PC-3 (cell line): ENCODE data around the gene GNB1. TPM values are rescaled to one million over a fixed set of nuclear protein-coding genes. Genes with fewer than 3 reads are reported as not detected.

ENCODE experiments used
- ATAC-seq: fragments of 200-7000 bp; cut with Tn5 transposase; 2 replicates; pipeline ENCODE4 v1.9.1; 2020; ENCODE audit warnings: mild to moderate bottlenecking, moderate library complexity
- BruUV-seq: library from RNA; stranded (reverse); fragments of 400-500 nt; replicated peaks from 2 replicates; lab custom pipeline; 2021; lab: Mats Ljungman, UMichigan
- CTCF ChIA-PET: fragments of 300-600 bp; sonication (Branson Sonifier 250); formaldehyde crosslinking; loops from one replicate; lab custom pipeline; 2022; ENCODE audit warnings: antibody characterized with exemption; lab: Charles Lee
- POLR2A ChIA-PET: fragments of 300-600 bp; sonication (Branson Sonifier 250); formaldehyde crosslinking; loops from one replicate; lab custom pipeline; 2022; ENCODE audit warnings: antibody characterized with exemption; ENCODE audit not compliant: unreplicated experiment; lab: Charles Lee
- DNase-seq: peaks from one replicate; pipeline ENCODE4 v3.0.0-alpha.2; 2015
- H2AFZ ChIP-seq: fragments of 300-600 bp; sonication (generic); 2 replicates; pipeline ENCODE4 v1.6.0; 2016; ENCODE audit warnings: antibody characterized with exemption, low read length
- H3F3A ChIP-seq: fragments of 300-600 bp; sonication (generic); one replicate; pipeline ENCODE4 v1.6.0; 2017; ENCODE audit warnings: antibody characterized with exemption, low read length, control low read depth, mild to moderate bottlenecking; ENCODE audit not compliant: unreplicated experiment
- H3K27ac ChIP-seq: fragments of 300-600 bp; sonication (generic); 2 replicates; pipeline ENCODE4 v1.5.1; 2016; ENCODE audit warnings: mild to moderate bottlenecking, low read length
- H3K27me3 ChIP-seq: fragments of 300-600 bp; sonication (generic); 2 replicates; pipeline ENCODE4 v1.6.1; 2016; ENCODE audit warnings: low read length, mixed read lengths
- H3K36me3 ChIP-seq: fragments of 300-600 bp; sonication (generic); 2 replicates; pipeline ENCODE4 v1.6.1; 2016; ENCODE audit warnings: low read depth, mixed run types, low read length, mixed read lengths
- H3K4me1 ChIP-seq: fragments of 300-600 bp; sonication (generic); 2 replicates; pipeline ENCODE4 v1.5.1; 2016; ENCODE audit warnings: low read length; ENCODE audit not compliant: insufficient read depth
- H3K4me2 ChIP-seq: fragments of 300-600 bp; sonication (generic); 2 replicates; pipeline ENCODE4 v1.6.0; 2016; ENCODE audit warnings: low read length
- H3K4me3 ChIP-seq: fragments of 300-600 bp; sonication (generic); 2 replicates; pipeline ENCODE4 v1.5.1; 2016; ENCODE audit warnings: mild to moderate bottlenecking, low read length, mixed read lengths
- H3K79me2 ChIP-seq: fragments of 300-600 bp; sonication (generic); 2 replicates; pipeline ENCODE4 v1.6.1; 2017; ENCODE audit warnings: low read length, mixed read lengths
- H3K9ac ChIP-seq: fragments of 300-600 bp; sonication (generic); 2 replicates; pipeline ENCODE4 v1.6.0; 2016; ENCODE audit warnings: mild to moderate bottlenecking, low read length
- H3K9me2 ChIP-seq: fragments of 300-600 bp; sonication (generic); replicated peaks from 2 replicates; pipeline ENCODE4 v1.6.1; 2016; ENCODE audit warnings: mixed run types, low read length, mixed read lengths
- H3K9me3 ChIP-seq: fragments of 300-600 bp; sonication (generic); 2 replicates; pipeline ENCODE4 v1.6.1; 2016; ENCODE audit warnings: low read length, mixed read lengths
- H4K20me1 ChIP-seq: fragments of 300-600 bp; sonication (generic); 2 replicates; pipeline ENCODE4 v1.6.1; 2016; ENCODE audit warnings: low read length, mixed read lengths
- CTCF ChIP-seq: fragments of 300-600 bp; sonication (generic); conservative IDR thresholded peaks from 2 replicates; pipeline ENCODE4 v1.5.1; 2017; ENCODE audit warnings: antibody characterized with exemption, low read depth, mild to moderate bottlenecking, low read length
- EZH2 ChIP-seq: fragments of 300-600 bp; sonication (generic); IDR thresholded peaks from one replicate; pipeline ENCODE4 v1.6.1; 2017; ENCODE audit warnings: antibody characterized with exemption, mild to moderate bottlenecking, low read length; ENCODE audit not compliant: unreplicated experiment
- EZH2phosphoT487 ChIP-seq: fragments of 300-600 bp; sonication (generic); IDR thresholded peaks from 2 replicates; pipeline ENCODE4 v1.6.1; 2018; ENCODE audit warnings: mild to moderate bottlenecking, antibody characterized with exemption, low read length, borderline replicate concordance
- intact Hi-C: fragments of 100-400 bp; cut with micrococcal nuclease; formaldehyde crosslinking; loops from 2 replicates; pipeline ENCODE4 v1.9.0; 2023
- total RNA-seq: library from RNA; depleted of rRNA; stranded (reverse); fragments of >200 nt; gene quantifications from 2 replicates; pipeline ENCODE4 v1.2.3, GENCODE V29; 2014

The GNB1 gene
- total RNA-seq, 1 experiment from 2014 or later, result 125 TPM

GRCh38 chr1:1833456-1833855 lies 57.4 kb downstream of the GNB1 start:
- DNase-seq (no peak), ATAC-seq (no peak)
- CTCF ChIA-PET, result no interaction called here
- Histone ChIP-seq H3K9me2 (no peaks in the 10 kb centered on the region), H3K4me3 (no peak overlapping the region), H3K27me3 (no peaks in the 10 kb centered on the region), H3K27ac (no peak overlapping the region), H3F3A (no peaks in the 10 kb centered on the region), H3K9me3 (no peaks in the 10 kb centered on the region), H3K79me2 (peaks cover 75% of the 10 kb centered on the region), H3K4me1 (no peaks in the 10 kb centered on the region), H3K4me2 (no peak overlapping the region), H4K20me1 (peaks cover 28% of the 10 kb centered on the region), H3K9ac (no peak overlapping the region), H3K36me3 (peaks cover 58% of the 10 kb centered on the region), H2AFZ (no peak overlapping the region)
- TF ChIP-seq EZH2phosphoT487 (no peak), CTCF (no peak), EZH2 (no peak)
- no TSS peak for BruUV-seq
- intact Hi-C loops, result no loop called here
- POLR2A ChIA-PET, result no interaction called here

GRCh38 chr1:1832820-1833219 lies 58.1 kb downstream of the GNB1 start:
- Histone ChIP-seq H3K79me2 (peaks cover 75% of the 10 kb centered on the region), H3K9me3 (no peaks in the 10 kb centered on the region), H3K4me1 (no peaks in the 10 kb centered on the region), H3K4me2 (no peak overlapping the region), H3K9me2 (no peaks in the 10 kb centered on the region), H3F3A (no peaks in the 10 kb centered on the region), H3K27ac (no peak overlapping the region), H4K20me1 (peaks cover 29% of the 10 kb centered on the region), H3K4me3 (no peak overlapping the region), H3K27me3 (no peaks in the 10 kb centered on the region), H3K36me3 (peaks cover 55% of the 10 kb centered on the region), H3K9ac (no peak overlapping the region), H2AFZ (no peak overlapping the region)
- no TSS peak for BruUV-seq
- ChIA-PET POLR2A (no interaction called here), CTCF (no interaction called here)
- DNase-seq, result peak; percentile 27
- TF ChIP-seq CTCF, result no peak
- no peak for TF ChIP-seq EZH2phosphoT487
- no peak for TF ChIP-seq EZH2
- intact Hi-C loops, result no loop called here
- peak; percentile 76 for ATAC-seq

- BruUV-seq, result no TSS peak
- ChIA-PET CTCF (no interaction called here), POLR2A (no interaction called here)
- TF ChIP-seq EZH2phosphoT487 (no peak), CTCF (no peak), EZH2 (no peak)
- no peaks in the 10 kb centered on the region for H3K9me2 ChIP-seq
- no peaks in the 10 kb centered on the region for H3F3A ChIP-seq
- no peak overlapping the region for H3K9ac ChIP-seq
- DNase-seq (no peak), ATAC-seq (no peak)
- intact Hi-C loops, result no loop called here
- no peak overlapping the region for H3K4me2 ChIP-seq
- H3K27ac ChIP-seq, result no peak overlapping the region
- H3K9me3 ChIP-seq, result no peaks in the 10 kb centered on the region
- peaks cover 61% of the 10 kb centered on the region for H3K36me3 ChIP-seq
- peaks cover 77% of the 10 kb centered on the region for H3K79me2 ChIP-seq
- no peaks in the 10 kb centered on the region for H3K27me3 ChIP-seq
- no peak overlapping the region for H3K4me3 ChIP-seq
- H3K4me1 ChIP-seq, result no peaks in the 10 kb centered on the region
- no peak overlapping the region for H2AFZ ChIP-seq
- peaks cover 35% of the 10 kb centered on the region for H4K20me1 ChIP-seq
Observed at GRCh38 chr1:1832166-1832565, 58.7 kb downstream of the GNB1 start.
